HG02884 (cell line): Measurements from ENCODE around the gene MYO7B.

Experiments used
- ATAC-seq: cut with Tn5 transposase; IDR thresholded peaks from one replicate; pipeline ENCODE4 v1.9.1; 2021; ENCODE audit warnings: mild to moderate bottlenecking, moderate library complexity; ENCODE audit not compliant: unreplicated experiment

The MYO7B gene

GRCh38 chr2:127535422-127535901 lies at the start of gene MYO7B:
MYO7B (plus strand) TSS chr2:127535683; CDS start chr2:127559723, 24,040 bp downstream.
- ATAC-seq, result no peak

DNA sequence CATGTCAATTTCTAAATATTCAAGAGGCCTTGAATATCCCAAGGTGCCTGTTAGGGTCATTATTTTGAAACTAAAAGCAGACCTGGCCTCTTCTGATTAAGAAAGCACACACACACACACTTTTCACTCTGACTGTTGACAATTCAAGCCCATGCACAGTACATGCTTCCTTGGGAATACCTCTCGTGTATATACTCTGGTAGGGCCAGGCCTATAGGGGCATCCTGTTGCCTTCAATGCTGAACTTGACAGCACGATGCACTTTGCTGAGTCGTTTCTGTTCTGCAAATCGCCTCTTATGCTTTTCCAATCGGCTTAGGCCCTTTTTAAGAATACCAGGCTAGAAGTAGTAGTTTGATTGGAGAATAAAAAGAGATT lies 49.8 kb upstream of the MYO7B start:
- peak; percentile 69 for ATAC-seq

- no peak for ATAC-seq
Observed at GRCh38 chr2:127486247-127487058, 49.0 kb upstream of the MYO7B start.

DNA sequence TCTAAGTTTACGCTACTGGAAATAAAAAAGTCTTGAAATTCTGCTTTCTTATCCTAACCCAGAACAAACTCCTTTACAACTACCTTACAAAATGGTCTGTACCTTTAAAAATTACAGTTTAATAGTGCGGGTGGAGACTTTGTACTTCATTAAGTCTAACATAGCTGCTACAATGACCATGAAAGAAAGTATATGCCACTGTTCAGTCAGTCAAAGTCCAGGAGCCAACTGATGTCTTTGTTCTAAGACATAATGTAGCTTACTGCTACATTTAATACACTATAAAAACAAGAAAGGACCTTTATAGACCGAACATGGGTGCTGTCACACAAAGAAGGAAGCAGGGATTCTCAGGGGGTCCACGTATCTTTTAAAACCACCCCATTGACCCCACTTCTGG lies 45.2 kb upstream of the MYO7B start:
- no peak for ATAC-seq

DNA sequence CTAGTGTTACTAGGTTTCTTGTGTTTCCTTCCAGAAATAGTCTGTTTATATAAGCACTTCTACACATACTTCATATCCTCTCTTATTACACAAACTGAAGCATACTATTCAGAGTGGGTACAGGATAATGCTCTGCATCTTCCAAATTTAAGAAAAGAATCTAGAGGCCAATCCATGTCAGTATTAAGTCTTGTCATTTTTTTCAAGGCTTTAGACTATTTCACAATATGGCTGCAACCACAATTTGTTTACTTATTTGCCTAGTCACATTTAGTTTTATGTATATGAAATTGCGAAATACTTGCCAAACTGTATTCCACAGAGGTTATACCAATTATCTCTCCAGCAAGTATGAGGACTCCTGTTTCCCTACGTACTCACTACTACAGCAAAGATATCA lies 37.1 kb upstream of the MYO7B start:
- no peak for ATAC-seq

DNA sequence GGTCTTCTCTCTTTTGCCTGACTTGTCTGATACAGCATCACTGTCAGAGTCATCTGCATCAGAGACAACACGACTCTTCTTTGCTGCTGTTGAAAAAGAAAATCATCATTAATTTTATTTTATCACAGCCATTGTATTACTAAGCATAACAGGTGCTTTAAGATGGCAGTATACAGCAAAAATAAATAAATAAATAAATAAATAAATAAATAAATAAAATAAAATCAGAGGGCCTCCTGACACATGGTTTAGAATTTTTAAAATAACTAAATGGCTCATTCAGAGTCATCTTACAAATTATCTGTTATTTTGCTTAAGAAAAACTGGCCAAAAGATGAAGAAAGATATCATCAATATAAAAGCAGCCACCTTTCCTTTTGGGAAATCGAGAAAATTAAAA lies 32.0 kb upstream of the MYO7B start:
- no peak for ATAC-seq

- no peak for ATAC-seq
Observed at GRCh38 chr2:127504552-127505430, 30.7 kb upstream of the MYO7B start.

DNA sequence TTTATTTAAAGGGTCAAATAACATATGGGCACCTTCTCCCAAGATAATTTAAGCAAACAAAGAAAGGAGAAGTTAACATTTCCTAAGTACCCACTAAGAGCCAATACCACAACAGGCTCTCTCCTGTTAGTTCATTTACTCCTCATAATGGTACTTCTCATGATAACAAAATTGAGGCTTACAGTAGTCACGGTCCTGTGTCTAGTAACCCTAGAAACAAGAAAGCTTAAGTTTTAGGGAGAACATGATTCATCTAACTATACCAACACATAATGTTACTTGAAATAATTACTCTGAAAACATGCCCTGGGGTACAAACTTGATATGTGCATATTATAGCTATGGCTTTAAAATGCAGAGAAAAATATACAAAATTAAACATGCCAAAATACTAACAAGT lies 29.0 kb upstream of the MYO7B start:
- no peak for ATAC-seq

DNA sequence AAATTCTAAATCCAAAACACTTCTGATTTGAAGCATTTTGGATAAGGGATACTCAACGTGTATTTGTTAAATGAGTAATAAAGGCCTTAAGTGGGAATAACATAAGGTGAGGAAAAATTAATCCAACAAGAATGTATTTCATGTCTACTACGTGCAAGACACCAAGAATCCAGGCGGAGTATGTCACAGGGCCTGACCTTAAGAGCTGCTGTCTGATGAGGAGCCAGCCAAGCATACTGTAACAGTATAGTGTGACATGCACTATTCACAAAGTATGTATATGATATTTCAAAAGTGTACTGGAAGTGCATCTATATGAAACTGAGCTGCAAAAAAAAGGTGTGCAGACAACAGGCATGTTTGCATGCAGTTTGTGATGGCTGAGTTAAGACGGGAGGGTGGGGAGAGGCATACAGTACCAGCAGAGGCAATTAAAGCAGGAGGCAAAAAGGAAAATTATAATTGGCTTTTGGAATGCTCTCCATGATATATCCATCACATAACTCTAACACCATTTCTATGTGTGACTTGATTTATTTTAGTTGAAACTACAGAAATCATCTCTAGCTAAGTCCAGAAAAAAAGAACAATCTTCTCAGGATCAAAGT lies 27.4 kb upstream of the MYO7B start:
- no peak for ATAC-seq

- ATAC-seq, result no peak
Observed at GRCh38 chr2:127508631-127509034, 26.9 kb upstream of the MYO7B start.

DNA sequence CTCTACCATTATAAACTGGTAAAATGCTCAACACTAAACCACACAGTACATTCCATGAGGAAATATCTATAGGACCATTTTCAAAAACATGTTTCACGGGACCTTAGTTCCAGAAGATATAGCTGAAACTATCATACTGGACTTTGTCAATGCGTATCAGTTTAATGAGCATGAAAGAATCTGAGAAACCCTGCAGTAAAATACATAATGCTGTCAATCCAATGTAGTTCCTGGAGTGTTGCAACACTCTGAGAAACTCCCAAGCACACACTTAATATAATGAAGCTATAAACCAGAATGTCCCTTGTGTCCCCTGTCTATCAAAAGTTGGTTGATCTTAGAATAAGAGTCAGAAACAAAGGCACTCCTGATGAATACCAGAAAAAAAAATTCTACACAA lies 25.4 kb upstream of the MYO7B start:
- no peak for ATAC-seq

DNA sequence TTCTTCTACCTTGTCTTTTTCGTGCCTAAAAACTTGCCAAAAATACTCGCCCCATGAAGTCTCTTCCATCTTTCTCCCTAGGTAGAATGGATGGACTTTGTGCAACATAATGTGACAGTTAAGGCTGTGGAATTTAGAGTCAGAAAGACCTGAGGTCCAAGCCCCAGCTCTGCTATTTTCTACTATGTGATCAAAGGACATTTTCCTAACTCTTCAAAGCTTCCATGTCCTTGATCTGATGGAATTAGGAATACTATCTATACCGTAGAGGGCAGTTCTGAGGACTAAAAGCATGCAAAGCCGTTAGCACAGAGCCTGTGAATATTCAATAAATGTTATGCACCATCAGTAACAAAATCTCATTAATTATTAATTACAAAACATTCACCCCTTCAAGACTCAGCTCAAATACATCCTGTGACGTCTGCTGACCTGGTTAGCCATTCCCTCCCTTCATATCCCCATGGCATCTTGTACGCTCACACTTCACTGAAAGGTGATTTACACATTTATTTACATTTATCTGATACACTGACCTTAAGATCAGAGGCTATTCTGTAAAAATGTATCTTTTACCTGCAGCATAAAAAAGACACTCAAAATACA lies 24.3 kb upstream of the MYO7B start:
- ATAC-seq, result no peak

DNA sequence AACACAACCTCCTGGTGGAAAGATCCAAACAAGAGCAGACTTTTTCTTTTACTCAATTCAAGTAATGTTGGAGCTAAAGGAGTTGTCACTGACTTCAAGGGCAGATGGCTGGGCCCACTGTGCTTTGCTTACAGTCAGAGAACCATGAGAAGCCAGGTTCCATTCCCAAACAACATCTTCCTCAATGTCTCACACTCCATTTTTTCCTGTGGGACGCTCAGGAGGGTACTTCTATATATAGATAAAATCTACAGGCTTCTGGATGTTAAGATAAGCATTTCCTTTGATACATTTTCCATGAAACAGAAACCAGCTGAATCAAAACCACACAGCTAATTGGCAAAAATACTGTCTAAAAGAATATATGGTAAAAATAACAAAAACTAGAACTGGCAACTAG lies 23.6 kb upstream of the MYO7B start:
- ATAC-seq, result no peak

- ATAC-seq, result no peak
Observed at GRCh38 chr2:127512362-127512761, 23.1 kb upstream of the MYO7B start.

DNA sequence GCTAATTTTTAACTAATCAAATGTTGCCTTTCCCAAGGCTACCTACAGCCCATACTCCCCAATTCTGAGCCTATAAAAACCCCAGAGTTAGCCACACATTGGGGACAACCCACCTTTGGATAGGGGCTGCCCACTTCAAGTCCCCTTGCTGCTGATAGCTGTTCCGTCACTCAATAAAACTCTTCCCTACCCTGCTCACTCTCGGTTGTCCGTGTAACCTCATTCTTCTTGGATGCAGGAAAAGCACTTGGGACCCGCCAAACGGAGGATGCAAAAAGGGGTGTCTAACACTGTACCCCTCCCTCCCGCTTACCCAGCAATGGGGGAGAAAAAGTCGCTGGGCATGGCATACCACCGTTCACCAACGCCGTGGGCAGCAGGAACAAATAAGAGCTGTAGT lies 21.4 kb upstream of the MYO7B start:
- no peak for ATAC-seq

GRCh38 chr2:127514485-127514884 lies 21.0 kb upstream of the MYO7B start:
- ATAC-seq, result no peak

DNA sequence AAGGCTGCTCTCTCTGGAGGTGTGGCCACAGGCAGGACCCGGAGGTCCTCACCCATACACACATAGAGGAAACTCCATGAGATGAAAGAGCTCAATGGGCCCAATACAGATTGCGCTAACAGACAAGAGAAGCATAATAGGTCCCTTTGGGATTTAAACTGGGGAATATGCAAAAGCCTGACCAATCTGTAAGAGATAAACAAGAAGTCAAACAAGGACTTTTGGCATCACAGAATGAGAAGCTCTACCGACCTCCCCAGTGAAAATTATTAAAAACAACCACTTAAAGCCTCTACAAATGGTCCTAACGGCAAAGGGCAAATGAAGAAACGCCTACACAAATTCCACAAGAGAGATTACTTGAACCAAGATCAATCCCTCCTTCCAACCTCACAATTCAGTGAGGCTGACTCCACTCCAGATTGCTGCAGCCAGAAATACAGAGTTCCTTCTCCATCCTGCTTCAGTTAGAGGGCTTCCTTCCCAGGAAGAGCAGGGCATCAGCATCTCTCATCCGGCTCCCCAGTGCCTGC lies 20.0 kb upstream of the MYO7B start:
- ATAC-seq, result no peak

- ATAC-seq, result no peak
Observed at GRCh38 chr2:127516041-127516762, 19.3 kb upstream of the MYO7B start.

- ATAC-seq, result no peak
Observed at GRCh38 chr2:127517465-127517864, 18.0 kb upstream of the MYO7B start.

DNA sequence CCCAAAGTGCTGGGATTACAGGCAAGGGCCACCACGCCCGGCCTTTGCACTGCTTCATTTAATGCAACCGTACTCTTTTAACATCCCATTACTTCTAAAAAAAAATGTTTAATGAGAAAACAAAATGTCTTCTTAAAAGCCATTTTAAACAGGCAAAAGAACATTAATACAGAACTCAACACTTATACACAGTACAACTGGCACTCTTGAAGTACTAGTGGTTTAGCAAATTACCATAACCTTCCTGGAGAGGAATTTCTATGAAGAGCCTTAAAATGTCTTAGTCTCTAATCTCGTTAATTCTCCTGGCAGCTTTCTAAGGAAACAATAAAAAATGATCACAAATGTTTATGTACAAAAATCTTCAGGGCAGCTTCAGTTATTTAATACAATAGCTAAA lies 15.1 kb upstream of the MYO7B start:
- no peak for ATAC-seq
